ENCODE measurements around the gene PSORS1C1.

DNA sequence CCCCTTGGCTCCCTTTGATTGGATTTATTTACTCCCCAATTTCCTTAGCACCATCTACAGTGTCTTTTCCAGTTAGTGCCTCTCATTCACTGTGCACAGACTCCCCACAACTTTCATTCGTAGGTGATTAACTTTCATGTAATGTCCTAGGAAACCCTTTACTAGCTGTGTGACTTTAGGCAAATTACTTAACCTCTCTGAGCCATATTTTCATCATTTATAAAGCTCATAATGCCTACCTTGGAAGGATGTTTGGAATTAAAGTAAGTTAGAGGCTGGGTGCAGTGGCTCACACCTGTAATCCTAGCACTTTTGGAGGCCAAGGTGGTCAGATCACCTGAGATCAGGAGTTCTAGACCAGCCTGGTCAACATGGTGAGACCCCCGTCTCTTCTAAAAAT is 22.4 kb upstream of the PSORS1C1 start:
- TF ChIP-seq CTCF (IDR thresholded peaks at IDR 0.05; ENCODE audit: low read depth, low read length) (no peak), EZH2phosphoT487 (IDR thresholded peaks at IDR 0.05; ENCODE audit: low read depth) (no peak)

All from OCI-LY3 (cell line).